Endometrial microvascular endothelial cells (primary cell): ENCODE data around the gene KLHL26. TPM values are rescaled to one million over a fixed set of nuclear protein-coding genes. Genes with fewer than 3 reads are reported as not detected.
"Not testable (repeated sequence)": the region's sequence is repeated elsewhere in the genome, so short reads cannot be mapped to it uniquely, and the experiment has no call there.

ENCODE experiments used
- in situ Hi-C: cut with HindIII; loops from 2 replicates; pipeline ENCODE4 v1.10.0; 2017; ENCODE audit warnings: low sequenced_read_pairs, low pct_unique_long_range_greater_than_20kb; ENCODE audit errors: inconsistent ontology term
- total RNA-seq: library from RNA; depleted of rRNA; stranded (reverse); fragments of >200 nt; gene quantifications from one replicate; pipeline ENCODE4 v1.2.3, GENCODE V29; 2015; ENCODE audit errors: inconsistent ontology term

The KLHL26 gene
- total RNA-seq, 1 donor from 2014 or later: 1.5 TPM

DNA sequence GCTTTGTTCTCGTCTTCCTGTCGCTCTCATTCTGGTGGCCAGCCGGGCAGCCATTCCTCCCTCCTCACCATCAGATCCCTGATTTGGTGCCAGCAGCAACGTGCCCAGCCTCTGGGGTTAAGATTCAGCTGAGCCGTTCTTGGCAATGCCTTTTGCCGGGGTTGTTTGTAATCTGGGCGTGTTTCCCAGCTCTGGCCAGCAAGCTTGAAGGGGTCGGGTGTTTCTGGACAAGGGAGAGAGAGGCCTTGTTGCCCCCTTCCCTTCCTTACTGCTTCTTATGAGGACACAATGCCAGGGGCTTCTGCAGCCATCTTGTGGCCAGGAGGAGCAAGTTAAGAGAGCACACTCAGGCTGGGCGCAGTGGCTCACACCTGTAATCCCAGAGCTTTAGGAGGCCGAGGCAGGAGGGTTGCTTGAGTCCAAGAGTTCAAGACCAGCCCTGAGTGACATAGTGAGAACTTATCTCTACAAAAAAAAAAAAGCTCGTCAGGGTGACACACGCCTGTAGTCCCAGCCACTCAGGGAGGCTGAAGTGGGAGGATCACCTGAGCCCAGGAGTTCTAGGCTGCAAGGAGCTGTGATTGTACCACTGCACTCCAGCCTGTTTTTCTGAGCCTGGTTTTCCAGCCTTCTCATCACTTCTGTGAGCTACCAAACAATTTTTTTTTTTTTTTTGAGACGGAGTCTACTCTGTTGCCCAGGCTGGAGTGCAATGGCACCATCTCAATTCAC lies 35.9 kb downstream of the KLHL26 start:
- in situ Hi-C loops: no loop called here

GRCh38 chr19:18674616-18675015 lies 37.8 kb downstream of the KLHL26 start:
- in situ Hi-C loops: no loop called here

GRCh38 chr19:18675779-18676178 lies 39.0 kb downstream of the KLHL26 start:
- in situ Hi-C loops: no loop called here

DNA sequence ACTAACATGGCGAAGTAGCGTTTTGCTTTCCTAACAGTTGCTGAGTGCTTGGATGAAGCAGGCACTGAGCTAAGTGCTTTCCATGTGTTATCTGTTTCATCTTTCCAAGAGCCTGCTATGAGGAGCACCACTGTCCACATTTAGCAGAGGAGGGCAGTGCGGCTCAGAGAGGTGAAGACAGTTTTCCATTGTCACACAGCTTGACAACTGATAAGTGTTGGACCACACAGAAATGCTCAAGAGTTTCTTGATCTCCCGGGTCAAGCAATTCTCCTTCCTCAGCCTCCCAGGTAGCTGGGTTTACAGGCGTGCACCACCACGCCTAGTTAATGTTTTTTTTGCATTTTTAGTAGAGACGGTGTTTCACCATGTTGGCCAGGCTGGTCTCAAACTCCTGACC lies 39.9 kb downstream of the KLHL26 start:
- in situ Hi-C loops: no loop called here

DNA sequence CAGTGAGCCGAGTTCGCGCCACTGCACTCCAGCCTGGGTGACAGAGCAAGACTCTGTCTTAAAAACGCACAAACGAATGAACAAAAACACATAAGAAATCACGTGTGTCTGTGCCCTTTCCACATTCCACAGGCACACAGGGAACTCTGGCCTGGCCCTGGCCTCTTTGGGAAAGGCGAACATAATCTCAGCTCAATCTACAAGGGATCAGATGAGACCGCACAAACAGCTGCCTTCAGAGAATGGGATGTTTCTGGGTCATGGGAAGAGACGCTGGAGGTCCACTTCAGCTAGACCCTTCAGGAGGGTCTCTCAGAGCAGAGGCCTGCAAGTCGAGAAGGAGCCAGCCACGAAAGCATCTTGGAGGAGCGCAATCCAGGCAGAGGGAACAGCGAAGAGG lies 40.3 kb downstream of the KLHL26 start:
- in situ Hi-C loops: no loop called here

DNA sequence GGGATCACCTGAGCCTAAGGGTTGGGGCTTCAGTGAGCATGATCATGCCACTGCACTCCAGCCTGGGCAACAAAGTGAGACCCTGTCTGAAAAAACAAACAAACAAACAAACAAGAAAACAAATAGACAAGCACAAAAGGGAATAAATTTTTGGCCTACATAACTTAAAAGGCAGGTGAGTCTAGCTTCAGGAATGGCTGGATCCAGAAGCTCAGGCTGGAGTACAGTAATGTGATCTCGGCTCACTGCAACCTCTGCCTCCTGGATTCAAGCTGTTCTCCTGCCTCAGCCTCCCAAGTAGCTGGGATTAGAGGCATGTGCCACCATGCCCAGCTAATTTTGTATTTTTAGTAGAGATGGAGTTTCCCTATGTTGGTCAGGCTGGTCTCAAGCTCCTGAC lies 43.3 kb downstream of the KLHL26 start:
- in situ Hi-C loops: not testable (repeated sequence)

GRCh38 chr19:18682807-18683108 lies 45.9 kb downstream of the KLHL26 start:
- in situ Hi-C loops: no loop called here

GRCh38 chr19:18683109-18683957 lies 46.5 kb downstream of the KLHL26 start, which contains the start of gene CRTC1:
Gene CRTC1 (plus strand): TSS chr19:18683680. CDS start chr19:18683703, 23 bp downstream.
- in situ Hi-C loops: no loop called here

- in situ Hi-C loops: no loop called here
Observed at GRCh38 chr19:18683958-18684641, 47.3 kb downstream of the KLHL26 start.

DNA sequence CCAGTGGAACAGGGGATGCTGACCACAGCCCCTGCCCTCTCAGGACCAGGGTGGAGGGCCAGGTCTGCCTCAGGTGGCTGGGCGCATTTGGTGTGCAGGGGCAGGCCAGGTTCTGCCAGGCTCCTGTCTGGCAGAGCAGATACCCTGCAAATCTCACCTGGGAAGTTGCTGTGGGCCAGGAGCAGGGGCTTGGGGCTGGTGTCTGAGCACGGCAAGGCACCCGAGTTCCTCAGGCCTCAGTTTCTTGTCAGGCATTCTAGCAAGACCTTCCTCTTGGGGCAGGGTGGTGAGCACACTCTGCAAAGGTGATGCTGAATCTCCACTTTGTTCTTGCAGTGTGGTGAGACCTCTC lies 47.8 kb downstream of the KLHL26 start:
- in situ Hi-C loops: no loop called here

DNA sequence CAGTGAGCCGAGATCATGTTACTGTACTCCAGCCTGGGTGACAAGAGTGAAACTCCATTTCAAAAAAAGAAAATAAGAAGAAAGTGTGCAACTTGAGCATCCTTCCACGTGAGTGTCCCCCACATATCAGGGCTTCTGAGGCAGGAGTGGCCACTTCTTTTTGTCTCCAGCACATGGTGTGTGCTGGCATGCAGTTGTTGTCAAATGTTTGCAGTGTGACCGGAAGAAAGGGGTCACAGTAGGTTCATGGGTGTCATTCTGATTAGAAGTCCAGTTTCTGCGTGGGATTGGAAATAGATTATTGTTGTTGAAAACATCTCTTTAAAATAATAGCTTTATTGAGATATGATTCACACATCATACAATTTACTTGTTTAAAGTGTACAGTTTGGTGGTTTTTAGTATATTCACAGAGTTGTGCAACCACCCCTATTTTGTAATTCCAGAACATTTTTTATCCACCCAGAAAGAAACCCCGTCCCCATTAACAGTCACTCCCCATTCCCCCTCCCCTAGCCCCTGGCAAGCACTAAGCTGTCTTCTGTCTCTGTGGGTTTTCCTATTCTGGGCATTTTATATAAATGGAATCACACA lies 48.9 kb downstream of the KLHL26 start:
- in situ Hi-C loops: no loop called here

DNA sequence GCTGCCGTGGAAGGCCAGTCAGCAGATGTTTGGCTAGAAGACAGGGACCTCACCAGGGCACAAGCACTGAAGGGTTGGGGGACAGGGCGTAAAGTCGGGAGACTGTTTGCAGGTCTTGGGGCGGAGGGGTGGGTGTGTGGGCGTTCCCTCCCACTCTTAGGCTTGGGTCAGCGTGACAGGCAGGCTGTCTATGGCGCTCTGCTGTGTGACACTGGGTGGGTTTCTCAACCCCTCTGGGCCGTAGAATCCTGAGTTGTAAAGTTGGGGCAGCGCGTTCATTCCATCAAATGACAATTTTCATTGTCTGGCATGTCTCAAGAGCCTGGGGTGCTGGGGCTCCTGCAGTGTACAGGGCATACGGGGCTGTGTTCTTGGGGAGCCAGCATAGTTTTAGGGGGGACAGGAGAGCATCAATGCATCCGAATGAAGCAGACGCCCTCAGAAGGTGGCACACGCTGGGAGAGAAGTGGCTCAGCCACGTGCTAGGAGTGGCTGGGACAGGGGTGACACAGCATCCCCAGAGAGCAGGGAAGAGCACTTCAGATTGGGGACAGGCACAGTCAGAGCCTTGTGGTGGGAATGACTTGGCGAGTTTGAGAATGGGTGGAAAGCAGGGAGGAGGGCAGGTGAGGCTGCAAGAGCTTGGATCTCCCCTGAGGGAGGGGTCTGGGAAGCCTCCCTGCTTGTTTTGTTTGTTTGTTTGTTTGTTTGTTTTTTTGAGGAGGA lies 51.1 kb downstream of the KLHL26 start:
- in situ Hi-C loops: no loop called here

- in situ Hi-C loops: no loop called here
Observed at GRCh38 chr19:18696023-18696422, 59.2 kb downstream of the KLHL26 start.

DNA sequence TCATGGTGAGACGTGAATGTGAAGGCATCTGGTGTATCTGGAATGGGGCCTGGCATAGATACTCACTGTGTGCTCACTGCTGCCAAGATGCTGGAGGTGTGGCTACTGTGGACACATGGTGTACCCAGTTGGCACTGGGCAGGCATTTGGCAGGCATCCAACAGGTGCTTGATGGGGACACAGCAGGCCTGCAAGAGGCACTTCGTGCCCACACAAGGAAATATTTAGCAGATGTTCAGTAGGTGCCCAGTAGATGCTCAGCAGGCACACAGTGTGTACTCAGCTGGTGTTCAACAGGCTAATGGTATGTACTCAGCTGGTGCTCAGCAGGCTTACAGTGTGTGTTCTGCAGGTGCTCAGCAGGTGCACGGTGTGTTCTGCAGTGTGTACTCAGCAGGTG lies 60.9 kb downstream of the KLHL26 start:
- in situ Hi-C loops: no loop called here

DNA sequence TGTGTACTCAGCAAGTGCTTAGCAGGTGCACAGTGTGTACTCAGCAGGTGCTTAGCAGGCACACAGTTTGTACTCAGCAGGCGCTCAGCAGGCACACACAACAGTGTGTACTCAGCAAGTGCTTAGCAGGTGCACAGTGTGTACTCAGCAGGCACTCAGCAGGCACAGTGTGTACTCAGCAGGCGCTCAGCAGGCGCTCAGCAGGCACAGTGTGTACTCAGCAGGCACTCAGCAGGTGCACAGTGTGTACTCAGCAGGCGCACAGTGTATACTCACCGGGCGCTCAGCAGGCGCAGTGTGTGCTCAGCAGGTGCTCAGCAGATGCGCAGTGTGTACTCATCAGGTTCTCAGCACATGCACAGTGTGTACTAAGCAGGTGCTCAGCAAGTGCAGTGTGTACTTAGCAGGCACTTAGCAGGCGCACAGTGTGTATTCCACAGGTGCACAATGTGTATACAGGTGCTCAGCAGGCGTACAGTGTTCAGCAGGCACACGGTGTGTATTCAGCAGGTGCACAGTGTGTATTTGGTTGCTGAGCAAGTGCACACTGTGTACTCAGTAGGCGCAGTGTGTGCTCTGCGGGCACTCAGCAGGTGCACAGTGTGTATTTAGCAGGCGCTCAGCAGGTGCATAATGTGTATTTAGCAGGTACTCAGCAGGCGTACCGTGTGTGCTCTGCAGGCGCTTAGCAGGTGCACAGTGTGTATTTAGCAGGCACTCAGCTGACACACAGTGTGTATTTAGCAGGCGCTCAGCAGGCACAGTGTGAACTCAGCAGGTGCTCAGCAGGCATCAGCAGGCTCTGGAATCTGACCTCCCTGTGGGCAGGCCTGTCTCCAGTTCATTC lies 61.7 kb downstream of the KLHL26 start:
- in situ Hi-C loops: no loop called here

- in situ Hi-C loops: no loop called here
Observed at GRCh38 chr19:18699403-18700054, 62.7 kb downstream of the KLHL26 start.

GRCh38 chr19:18700501-18701249 lies 63.8 kb downstream of the KLHL26 start:
- in situ Hi-C loops: no loop called here
